ENCODE data around the gene GABRA5. TPM values are rescaled to one million over a fixed set of nuclear protein-coding genes. Genes with fewer than 3 reads are reported as not detected.
"Not testable (repeated sequence)": the region's sequence is repeated elsewhere in the genome, so short reads cannot be mapped to it uniquely, and the experiment has no call there.

GABRA5 gene
- total RNA-seq, 1 donor from 2014 or later: not detected

DNA sequence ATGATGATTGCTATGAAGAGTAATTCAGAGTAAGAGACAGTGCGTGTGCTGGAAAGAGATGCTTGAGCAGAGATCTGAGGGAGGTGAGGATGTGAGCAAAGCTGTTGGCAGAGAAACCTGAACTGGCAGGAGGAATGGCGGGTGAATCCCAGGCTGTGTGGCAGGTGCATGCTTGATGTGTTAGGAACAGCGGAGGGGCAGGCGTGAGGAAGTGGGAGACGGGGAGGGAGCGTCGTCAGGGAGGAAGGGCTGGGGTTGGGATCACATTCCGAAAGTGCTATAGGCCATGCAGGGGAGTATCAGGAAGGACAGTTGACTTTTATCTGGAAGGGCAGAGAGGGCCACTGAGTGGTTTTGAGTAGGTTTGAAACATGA, 8.6 kb downstream of the GABRA5 start:
- intact Hi-C loops (cut with micrococcal nuclease): no loop called here

DNA sequence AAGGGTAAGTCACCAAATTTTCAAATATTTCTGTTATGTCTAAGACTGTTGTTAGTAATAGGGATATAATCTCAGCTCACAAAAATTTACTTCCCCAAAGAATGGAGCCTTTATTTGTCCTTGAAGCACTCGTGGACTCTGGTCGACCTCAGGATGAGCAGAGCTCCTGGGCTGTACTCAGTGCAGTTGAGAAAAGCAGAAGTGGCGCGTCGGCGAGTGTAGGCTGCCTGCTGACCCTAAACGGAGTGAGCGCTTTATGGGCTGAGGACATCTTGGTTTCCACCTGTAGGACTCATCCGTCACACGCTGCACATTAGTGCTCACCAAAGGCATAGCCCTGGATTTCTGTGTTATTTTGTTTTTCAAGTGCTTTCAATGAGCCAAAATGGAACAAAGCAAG, 11.0 kb downstream of the GABRA5 start:
- intact Hi-C loops (cut with micrococcal nuclease): no loop called here

DNA sequence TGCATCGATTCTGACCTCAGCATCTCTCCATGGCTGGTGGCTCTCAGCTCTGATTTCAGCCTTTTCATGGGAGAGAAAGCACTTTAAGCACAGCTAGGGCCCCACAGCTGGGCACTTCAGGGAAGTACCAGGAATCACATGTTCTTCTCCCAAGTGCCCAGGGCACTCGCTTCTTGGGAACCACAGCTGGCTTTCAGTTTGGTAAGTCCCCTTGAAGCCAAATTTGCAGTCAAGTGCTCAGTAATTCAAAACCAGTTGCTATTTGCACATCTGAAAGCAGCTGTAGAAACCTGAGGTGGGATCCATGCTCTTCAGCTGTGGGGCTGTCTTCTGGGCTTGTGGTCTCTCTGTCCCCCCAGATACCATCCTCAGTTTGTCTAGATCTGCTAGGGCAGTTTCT, 12.8 kb downstream of the GABRA5 start:
- intact Hi-C loops (cut with micrococcal nuclease): no loop called here

DNA sequence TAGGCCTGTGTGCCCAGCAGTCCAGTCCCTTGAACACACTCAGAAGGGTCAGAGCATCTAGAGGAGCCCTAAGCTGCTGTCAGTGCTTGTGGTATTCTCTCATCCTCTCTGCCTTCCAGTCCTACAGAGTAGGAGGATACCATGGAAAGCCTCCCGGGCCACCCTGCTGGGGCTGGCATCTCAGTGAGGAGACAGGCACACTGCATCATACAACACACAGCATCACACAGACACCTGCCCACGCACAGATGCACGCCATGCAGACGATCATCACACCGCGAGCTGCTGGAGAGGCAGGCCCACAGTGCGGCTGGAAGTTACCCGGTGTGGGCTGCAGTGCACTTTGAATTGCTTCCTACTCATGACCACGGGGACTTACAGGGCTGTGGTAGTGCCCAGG, 15.2 kb downstream of the GABRA5 start:
- intact Hi-C loops (cut with micrococcal nuclease): no loop called here

DNA sequence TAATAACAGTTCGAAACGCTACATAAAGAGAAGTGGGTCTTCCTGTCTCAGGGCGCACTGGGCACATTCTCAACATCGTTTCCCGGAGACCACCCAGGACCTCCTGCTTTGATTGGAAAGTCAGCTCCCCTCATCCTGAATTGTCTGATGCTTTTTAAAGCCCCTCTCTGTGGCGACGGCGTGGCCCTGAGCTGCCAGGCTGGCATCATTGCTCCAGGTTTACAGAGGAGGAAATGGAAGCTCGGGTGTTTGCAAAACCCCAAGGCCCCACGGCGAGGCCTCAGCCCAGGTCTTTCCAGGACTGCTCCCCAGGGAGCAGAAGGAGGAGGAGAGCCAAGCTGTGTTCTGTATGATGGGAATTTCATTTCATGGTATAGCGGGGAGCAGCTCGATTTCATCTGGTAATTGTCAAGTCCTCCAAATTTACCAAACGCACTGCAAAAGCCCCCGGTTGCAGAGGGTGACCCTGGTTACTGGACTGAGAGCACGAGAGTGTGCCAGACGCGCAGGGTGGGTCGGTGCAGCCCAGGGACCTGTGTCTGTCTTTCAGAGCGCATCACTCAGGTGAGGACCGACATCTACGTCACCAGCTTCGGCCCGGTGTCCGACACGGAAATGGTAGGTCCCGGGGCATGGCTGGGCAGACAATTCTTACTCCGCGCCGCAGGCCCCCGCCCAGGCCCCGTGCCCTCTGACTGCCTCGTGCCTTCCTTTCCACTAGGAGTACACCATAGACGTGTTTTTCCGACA, 15.9 kb downstream of the GABRA5 start:
- intact Hi-C loops (cut with micrococcal nuclease): no loop called here

DNA sequence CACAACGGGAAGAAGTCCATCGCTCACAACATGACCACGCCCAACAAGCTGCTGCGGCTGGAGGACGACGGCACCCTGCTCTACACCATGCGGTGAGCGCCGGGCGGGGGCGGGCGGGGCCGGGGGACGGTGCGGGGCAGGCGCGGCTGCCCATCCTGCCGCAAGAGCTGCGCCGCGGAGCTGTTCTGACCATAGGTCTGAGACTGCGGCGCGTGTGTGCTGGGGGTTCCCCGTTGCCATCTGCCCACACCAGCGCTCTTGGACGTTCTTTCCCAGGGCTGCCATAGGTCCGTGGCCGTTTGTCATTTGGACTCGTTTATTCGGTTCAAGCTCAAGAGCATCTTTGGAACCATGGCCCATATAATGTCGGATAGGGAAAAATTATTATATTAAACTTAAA, 16.6 kb downstream of the GABRA5 start:
- intact Hi-C loops (cut with micrococcal nuclease): no loop called here

DNA sequence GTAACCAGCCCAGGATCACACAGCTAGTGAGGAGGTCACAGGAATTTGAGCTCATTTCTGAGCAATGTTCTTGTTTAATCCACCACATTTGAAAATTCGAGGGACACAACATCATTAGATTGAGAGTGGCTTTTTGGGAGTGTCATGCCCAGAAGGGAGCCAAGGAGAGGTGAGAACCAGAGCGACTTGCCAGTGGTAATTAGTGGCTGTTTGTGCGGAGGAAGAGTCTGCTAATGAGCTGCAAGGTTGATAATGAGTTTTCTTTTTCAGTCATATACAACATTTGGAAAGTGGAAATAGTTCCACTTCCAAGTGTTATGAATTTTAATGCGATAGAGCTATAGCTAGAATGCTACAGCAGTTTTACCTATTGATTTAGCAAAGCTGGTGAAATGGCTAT, 19.7 kb downstream of the GABRA5 start:
- intact Hi-C loops (cut with micrococcal nuclease): loop anchor here (5.0 kb wide), 1 partner anchor 1236 kb away; no protein-coding TSS in a partner anchor

DNA sequence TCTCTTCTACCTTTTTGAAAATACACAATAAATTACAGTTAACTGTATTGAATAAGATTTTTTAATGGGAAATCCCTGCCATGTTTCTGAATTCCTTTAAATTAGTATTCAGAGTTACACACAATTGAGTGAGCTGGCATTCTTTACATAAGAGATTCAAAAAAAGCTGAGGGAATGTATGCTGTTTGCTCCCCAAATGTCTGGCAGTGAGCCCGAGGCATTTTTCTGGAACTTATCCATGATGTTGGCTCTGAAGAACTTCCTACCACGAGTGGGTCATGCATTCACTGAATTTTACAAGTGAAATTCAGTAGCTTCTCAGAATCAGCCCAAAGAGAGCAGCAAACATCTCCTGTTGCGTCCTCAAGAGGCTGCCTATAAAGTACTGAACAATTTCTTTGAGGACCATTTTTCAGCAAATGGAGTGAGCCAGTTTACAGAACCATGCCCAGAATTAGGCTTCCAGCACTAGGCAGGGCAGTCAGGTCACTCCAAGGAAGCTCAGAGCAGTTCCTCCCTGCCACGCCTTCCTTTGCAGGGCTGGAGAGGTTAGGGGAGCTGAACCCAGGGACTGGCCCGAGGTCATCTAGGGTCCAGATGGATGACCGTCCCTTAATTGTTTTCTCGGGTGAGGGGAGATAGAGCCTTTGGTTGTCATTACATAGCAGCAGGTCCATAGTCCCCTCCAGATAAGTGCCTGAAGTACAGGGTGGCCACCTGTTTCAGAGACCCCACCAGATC, 21.2 kb downstream of the GABRA5 start:
- intact Hi-C loops (cut with micrococcal nuclease): loop anchor here (5.0 kb wide), 1 partner anchor 1234 kb away; no protein-coding TSS in a partner anchor

DNA sequence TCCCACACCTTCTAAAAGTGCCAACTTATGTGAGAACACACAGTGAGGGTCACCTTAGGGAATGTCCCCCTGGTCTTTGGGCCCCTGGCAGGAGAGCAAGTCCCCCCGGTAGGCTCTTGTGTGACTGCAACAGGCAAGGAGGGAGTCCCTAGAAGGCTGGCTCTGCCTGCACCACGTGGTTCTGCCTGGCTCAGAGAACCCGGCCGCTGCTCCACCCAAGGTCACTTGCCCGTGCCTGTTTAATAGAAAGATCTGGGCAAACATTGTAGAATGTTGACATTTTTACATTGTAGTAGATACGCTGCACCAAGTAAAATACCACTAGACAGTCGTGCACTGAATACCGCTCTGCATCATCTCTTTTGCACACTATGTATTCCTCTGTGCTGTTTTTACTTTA, 21.9 kb downstream of the GABRA5 start:
- intact Hi-C loops (cut with micrococcal nuclease): loop anchor here (5.0 kb wide), 1 partner anchor 1234 kb away; no protein-coding TSS in a partner anchor

DNA sequence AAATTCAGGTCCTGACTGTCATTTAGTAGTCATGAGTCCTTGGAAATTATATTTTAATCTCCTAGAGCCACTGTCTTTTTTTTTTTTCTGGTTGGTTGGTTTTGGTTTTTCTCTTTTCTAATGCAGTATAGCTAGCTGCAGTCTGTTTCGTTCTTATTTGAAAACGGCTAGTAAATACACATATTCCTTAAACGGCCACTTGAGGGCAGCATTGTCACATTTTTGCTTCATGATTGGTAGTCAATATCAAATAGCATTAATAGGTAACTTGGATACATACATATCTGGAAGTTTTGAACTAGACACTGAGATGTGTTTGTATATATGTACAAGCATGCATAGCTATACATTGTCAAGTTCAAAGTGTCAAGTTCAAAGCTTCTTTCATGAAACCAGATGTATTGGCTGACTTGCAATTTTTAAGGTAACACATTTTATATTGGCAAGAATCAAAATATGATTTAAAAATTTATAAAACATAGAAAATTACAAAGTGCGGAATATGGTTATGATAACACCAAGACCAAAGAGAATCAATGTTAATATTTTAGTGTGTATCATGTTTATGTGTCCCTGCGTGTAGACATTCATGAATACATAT, 22.5 kb downstream of the GABRA5 start:
- intact Hi-C loops (cut with micrococcal nuclease): loop anchor here (5.0 kb wide), 1 partner anchor 1233 kb away; no protein-coding TSS in a partner anchor

DNA sequence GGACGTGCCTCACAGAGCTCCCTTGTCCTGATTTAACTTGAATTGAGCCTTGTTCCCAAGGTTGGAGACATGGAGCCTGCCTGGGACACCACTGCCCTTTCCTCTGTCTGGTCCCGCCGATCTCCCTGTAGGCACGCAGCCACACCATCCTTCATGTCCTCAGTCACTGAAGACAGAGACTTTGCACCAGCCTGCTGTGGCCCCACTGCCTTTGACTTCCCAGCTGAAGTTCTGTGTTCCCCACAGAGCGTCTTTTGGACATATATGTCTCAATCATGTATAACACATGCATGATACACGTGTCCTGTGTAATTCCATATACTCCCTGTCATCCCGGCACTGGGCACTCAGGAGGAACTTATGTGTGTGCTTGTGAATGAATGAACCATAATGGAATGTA, 23.6 kb downstream of the GABRA5 start:
- intact Hi-C loops (cut with micrococcal nuclease): no loop called here

DNA sequence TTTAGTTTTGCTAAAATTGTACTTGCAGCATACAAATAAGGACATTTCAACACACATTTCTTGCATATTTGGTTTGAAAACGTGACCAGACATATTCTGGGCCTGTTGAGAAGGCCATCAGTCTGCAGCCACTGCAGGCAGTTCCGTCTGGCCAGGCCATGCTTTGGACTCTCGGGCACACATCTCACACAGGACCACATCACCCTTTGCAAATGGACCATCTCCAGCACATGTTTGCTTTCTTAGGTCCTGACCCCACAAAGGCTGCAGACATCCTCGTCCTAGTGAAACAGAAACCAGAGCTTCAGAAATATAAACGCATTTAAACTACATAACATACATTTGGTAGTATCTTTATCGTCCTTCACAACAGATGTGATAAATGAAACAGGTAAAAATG, 24.1 kb downstream of the GABRA5 start:
- intact Hi-C loops (cut with micrococcal nuclease): no loop called here

DNA sequence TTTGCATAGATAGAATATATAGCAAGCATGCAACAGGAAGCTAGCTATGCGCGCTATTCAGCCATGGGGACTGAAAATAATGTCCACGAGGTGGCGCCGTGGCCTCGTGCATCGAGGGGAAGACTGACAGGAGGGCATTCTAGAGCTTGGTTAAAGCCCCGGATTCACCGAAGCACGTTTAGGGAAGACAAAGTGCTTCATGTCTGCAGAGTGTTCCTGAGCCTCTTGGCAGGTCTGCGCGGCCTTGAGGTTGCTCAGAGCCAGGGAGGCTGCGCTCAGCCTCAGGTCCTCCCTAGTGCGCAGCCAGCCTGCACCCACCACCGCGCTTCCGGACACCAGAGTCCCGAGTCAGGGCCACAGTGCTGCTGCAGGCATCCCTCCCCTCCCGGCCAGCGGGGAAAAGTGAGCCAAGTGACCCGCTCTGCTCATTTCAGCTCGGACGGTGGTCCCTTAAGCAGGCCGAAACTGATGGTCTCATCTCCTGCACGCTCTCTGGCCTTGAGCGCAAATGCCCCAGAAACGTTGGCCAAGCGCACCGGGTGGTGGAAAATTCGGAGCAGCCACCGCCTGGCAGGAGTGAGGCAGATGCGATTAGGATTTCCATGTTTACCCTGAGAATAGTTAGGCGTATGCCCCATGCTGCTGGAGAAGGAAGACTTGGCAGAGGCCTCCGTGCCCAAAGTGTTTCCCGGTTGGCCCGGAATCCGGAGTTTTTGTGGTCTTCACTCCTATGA, 24.8 kb downstream of the GABRA5 start:
- intact Hi-C loops (cut with micrococcal nuclease): no loop called here

DNA sequence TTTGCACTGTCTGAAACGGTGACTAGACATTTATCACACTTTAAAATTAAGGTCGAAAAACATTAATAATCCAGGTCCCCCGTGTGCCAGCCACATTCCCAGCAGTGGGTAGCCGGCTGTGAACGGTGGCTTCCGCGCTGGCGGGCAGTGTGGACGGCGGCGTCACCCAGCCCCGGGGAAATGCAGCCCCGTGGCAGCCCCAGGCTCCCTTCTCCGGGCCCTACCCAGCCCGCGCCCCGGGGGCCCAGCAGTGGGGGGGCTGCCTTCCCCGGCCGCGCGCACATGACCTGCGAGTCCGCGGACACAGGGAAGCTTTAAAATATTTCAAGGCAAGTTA, 25.3 kb downstream of the GABRA5 start:
- intact Hi-C loops (cut with micrococcal nuclease): no loop called here

DNA sequence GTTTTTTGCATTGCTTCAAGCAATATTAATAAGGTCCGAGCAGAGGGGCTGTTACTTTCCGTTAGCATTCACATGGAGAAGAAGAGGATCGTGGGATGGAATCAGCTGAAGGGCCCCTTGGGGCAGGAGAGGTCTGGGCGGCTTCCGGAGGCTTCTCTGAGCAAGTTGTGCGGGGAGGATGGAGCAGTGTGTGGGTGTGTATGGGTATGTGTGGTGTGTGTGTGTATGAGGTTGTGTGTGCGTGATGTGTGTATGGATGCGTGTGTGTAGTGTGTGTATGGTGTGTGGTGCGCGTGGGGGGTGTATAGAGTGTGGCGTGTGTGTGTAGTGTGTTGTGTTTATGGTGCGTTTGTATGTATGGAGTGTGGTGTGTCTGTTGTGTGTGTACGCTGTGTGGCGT, 25.8 kb downstream of the GABRA5 start:
- intact Hi-C loops (cut with micrococcal nuclease): no loop called here

DNA sequence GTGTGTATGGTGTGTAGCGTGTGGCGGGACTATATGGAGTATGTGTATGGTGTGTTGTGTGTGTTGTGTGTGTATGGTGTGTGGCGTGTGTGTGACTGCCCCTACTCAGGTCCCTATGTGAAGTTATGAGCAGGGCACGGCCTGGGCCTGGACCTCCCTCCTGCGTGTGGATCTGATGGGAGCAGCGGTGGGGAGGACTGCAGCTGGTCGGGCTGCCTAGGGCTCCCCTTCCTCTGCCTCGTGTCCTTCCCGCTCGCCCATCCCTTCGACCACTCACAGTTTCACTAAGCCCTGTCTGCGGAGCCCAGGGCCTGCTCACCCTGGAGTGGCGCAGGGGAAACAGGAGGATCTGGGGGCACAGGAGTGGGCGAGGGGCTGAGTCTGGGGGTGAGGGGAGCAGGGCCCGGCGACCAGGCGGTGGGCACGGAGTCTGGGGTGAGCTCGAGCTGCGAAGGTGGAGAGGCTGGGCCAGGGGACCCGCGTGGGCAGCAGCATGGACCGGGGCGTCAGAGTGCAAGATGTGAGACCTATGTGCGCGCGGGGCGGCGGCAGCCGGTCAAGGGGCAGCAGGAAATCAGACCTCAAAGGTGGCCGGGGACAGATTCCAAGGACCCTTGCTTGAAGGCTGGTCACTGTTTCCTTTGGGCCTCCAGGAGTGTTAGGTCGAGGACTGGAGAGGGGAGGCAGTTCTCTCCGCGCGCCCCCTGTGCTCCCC, 26.6 kb downstream of the GABRA5 start:
- intact Hi-C loops (cut with micrococcal nuclease): no loop called here

DNA sequence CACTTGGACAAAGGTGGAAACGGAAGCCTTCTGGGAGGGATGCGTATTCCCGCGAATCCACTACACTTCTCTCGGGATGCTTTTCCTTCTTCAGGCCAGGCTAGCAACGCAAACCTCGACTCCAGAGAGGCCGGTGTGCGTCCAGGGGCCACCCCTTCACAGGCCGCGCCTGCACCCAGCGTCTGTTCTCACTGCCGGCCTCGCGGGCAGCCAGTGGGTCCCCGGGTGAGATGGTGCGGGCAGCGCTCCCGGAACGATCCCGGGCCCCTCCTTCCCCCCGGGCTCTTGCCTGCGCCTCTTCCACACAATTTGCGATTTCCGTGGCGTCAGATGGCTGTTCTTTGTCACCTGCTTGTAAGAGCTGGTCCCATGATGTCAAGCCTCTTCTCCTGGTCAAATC, 27.3 kb downstream of the GABRA5 start:
- intact Hi-C loops (cut with micrococcal nuclease): no loop called here

DNA sequence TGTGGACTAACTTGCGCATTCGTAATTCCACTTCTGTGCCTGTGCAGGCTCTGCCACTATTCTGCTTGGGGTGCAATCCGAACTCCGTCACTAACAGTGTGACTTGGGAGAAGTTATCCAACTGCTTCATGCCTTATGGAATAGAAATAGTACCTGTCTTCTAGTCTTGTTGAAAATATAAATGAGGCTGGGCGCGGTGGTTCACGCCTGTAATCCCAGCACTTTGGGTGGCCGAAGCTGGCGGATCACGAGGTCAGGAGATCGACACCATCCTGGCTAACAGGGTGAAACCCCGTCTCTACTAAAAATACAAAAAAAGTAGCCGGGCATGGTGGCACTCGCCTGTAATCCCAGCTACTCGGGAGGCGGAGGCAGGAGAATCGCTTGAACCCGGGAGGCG, 28.5 kb downstream of the GABRA5 start:
- intact Hi-C loops (cut with micrococcal nuclease): not testable (repeated sequence)

DNA sequence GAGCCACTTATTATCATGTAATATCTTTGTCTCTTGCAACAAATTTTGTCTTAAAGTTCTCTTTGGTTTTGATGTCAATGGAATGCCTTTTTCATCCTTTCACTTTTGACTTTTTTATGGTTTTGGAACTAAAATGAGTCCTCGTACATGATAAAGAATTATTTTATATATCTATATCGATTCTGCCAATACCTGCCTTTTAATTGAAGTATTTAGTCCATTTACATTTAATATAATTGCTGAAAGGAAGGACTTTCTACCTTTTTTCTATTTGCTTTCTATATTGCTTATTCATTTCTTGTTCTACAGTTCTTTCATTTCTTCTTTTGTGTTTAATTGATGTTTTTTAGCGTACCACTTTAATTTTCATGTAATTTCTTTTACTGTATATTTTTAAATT, 32.8 kb downstream of the GABRA5 start:
- intact Hi-C loops (cut with micrococcal nuclease): no loop called here

DNA sequence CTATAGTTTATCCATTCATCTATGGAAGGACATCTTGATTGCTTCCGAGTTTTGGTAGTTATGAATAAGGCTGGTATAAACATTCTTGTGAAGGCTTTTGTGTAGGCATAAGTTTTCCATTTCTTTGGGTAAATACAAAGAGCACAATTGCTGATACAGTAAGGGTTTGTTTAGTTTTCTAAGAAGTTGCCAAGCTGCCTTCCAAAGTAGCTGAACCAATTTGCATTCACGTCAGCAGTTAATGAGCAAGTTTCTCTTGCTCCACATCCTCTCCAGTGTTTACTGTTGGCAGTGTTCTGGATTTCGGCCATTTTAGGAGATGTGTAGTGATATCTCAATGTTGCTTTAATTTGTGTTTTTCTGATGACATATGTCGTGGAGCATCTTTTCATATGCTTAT, 34.2 kb downstream of the GABRA5 start:
- intact Hi-C loops (cut with micrococcal nuclease): no loop called here

DNA sequence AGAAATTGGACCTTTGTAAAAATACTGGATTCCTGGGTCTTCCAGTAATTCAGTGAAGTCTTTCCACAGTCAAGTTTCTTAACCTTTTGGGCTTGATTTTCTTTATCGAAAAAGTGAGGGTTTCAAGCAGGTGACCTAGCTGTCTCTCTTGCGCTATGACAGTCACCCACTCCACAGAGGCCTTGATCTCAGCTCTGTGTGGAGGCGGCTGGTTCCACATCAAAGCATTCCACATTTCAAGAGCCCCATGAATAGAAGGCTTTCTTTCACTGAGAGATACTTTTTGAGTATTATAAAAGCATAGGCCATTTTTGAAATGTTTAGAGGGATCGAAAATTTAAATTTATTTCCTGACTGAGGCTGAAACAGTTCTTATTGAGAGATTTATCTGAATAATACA, 43.9 kb downstream of the GABRA5 start:
- intact Hi-C loops (cut with micrococcal nuclease): no loop called here

Measured in T-helper 1 cell treated with Interleukin-12 subunit alpha and Interleukin-12 subunit beta and Interleukin-4 antibody, amounts not matched to agents 30 ng/mL and 1 ng/mL, for 36 hours (primary cell).